Activated T-cell treated with anti-CD3 and anti-CD28 coated beads for 1 hour (primary cell): ENCODE data around the gene MEGF6.

Source experiments
- DNase-seq: peaks from one replicate; pipeline ENCODE4 v3.0.0-alpha.2; 2020; ENCODE audit warnings: low read depth

MEGF6 gene

DNA sequence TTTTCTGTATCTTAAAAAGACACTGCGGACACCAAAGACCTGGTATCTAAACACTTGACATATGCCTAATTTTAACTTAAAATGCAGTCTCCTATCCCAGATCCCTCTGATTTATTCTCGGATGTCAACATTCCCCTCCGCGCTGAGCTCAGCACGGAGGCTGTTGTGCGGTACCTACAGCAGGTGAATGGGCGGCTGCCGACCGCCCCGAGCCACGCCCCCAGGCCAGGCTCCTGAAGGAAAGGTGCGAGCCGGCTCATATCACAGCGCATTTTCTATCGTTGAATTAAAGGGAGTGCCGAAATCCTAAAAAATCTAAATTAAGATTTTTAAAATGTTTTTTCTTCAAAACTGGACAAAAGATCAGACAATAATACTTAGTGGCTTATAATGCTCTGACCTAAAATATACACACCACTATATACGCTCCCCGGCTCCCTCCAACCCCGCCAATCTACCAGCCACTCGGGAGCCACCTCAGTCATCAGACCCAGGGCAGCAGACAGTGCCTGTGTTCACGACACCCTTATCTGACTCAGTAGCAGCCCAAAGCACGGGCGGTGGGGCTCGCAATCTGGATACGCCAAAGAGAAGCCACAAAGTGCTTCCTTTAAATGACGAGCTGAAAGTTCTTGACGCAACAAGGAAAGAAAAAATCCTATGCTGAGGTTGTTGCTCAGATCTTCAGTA is 34.5 kb upstream of the MEGF6 start:
- no peak for DNase-seq

DNA sequence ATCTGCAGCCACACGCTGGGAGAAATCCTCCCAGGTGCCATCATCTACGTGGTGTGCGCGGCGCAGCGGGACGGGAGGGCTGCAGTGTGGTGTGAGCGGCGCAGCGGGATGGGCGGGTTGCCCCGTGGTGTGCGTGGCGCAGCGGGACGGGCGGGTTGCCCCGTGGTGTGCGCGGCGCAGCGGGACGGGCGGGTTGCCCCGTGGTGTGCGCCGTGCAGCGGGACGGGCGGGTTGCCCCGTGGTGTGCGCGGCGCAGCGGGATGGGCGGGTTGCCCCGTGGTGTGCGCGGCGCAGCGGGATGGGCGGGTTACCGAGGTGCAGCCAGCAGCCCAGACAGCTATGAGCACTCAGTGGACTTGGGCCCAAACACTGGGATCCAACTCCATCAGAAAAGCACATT is 33.9 kb upstream of the MEGF6 start:
- DNase-seq = no peak

DNA sequence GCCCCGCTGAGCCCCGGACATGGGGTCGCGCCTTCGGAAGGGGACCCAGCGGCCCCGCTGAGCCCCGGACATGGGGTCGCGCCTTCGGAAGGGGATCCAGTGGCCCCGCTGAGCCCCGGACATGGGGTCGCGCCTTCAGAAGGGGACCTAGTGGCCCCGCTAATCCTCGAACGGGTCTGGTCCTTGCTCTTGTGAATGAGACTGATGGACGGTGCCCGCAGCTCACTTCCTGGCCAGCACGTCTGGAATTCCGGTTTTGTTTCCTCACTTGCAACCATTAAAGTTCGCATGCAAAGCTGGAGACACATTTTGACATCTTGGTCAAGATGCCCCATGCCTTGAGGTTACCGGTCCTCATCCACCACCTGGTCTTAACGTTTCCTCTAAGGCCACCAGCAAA is 33.0 kb upstream of the MEGF6 start:
- no peak for DNase-seq

DNA sequence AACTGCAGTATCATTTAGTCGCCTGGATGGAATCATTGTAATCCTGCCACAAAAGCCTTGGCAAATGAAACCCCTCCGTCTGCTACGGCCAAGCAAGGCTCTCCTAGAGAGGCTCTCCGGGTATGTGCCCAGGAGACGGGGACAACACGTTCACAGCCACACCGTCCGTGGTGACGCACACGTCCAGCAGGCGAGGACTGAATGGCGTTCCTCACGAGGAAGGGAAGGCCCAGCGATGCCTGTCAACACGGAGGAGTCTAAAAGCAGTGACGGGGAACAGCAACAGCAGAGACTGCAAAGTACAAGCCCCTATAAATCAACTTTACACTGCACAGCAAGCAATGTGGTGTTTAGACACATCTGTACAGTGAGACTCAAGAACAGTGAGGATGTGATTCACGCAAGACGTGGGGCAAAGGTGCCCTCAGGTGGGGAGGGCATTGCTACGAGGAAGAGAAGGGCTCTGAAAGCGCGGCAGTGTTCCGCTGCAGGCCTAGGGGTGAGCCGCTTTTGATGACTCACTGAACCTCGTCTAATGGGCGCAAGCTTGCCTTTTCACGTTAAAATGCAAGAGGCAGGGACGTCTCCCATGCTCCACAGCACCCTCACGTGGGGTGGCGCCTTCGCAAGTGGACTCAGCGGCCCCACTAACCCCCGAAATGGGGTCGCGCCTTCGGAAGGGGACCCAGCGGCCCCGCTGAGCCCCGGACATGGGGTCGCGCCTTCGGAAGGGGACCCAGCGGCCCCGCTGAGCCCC is 31.8 kb upstream of the MEGF6 start:
- DNase-seq = no peak

DNA sequence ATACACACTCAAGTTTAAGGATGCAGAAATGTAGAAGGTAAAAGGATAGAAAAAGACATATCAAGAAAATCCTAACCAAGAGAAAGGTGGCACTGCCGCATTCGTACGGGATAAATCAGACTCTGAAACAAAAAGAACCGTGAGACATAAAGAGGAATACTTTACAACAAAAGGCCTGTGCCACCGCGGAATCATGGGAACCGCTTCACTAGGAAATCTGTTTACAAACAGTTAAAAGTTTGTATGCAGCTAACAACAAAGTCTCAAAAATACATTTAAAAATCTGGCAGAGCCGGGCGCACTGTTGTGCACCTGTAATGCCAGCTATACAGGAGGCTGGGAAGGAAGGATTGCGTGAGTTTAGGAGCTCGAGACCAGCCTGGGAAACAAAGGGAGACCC is 30.5 kb upstream of the MEGF6 start:
- DNase-seq = no peak

DNA sequence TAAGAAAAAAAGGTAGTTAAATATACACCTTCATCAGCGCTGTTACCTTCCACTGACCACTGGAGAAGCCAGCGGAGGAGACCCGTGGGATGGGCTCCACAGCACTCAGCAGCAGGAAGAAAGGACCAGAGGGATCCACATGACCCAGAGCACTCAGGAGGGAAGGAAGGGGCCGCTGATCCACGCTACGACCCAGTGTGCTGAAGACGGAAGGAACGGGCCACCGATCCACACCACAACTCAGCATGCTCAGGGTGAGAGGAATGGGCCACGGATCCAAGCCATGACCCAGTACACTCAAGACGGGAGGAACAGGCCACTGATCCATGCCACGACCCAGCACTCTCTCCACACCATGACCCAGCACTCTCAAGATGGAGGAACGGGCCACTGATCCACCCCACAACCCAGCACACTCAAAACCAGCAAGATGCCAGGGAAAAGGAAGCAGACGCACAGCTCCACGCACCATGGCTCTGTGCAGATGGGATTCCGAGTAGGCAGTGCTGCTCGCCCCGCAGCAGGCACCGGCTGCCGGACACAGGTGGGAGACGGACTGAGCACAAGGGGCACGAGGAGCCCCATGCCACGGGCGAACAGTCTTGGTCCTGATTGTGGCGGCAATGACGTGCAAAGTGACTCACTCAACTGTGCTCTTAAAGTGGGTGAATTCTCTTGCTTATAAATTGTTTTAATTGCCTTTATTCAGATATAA is 29.9 kb upstream of the MEGF6 start:
- no peak for DNase-seq

DNA sequence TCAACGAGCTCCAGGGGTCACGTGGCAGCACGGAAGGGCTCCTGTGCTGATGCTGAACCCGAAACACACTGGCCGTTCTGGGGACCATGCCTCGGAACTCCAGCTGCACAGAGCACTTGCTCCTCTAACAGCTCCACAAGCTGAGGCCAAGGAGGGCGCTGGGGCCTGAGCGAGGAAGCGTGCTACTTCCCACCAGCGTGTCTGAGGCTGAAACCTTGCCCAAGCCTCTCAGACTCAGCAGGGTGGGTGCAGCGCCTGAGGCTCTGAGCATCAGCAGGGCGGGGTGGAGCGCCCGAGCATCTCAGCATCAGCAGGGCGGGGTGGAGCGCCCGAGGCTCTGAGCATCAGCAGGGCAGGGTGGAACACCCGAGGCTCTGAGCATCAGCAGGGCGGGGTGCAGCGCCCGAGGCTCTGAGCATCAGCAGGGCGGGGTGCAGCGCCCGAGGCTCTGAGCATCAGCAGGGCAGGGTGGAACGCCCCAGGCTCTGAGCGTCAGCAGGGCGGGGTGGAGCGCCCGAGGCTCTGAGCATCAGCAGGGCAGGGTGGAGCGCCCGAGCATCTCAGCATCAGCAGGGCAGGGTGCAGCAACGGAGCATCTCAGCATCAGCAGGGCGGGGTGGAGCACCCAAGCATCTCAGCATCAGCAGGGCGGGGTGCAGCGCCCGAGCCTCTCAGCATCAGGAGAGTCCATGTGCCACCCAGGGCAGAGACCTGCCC is 29.0 kb upstream of the MEGF6 start:
- DNase-seq = no peak

DNA sequence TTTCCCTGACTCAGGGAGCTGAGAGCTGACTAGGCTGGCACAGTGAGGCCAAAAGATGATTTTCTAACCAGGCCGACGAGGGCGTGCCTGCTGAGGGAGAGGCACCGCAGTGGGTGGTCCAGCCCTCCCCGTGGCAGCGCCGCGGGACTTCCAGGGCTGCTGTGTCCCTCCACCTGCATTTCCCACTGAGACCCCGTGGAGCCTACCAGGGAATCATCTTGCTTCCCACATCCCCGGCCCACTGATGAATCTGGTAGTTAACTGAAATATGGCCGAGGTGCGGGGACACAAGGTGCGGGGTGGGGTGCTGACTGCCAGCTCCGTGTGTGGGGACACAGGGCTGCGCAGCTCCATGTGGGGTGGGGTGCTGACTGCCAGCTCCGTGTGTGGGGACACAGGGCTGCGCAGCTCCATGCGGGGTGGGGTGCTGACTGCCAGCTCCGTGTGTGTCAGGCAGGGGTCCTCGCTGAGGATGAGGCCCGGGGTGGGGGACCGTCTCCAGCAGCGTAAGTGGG is 28.1 kb upstream of the MEGF6 start:
- DNase-seq = no peak

DNA sequence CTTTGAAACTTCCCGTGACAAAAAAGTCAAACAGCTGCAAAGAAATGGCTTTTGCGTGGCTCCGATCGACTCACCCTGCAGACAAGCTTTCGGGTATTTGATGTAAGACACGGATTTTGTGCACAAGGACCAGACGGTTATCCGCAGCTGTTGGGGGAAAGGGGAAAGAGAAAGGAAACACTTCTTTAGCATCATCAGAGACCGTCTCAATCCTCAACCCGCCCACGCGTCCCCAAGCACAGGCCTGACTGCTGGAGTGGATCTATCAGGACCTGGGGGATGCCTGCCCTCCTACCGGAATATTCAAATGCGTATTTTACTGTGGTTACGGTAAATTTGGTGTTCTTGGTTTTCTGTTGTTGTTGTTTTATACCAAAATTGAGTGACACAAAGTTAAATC is 27.4 kb upstream of the MEGF6 start:
- no peak for DNase-seq

DNA sequence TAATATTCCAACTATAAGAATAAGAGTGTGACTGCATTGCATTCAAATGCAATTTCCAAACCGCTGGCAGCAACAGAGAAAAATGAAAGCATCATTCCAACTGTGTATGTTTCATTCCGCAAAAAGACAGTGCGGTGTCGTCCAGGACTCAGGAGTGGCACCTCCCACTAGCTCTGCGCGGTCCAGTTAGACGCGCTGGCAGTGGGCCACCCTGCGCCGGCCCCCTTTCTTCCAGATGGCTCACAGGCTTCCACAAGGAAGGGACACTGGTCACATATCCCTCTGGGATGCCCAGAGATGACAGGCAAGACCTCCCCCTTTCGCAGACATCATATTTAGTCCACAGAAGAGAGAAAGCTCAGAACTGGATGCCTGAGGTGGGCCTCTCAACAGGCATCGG is 26.7 kb upstream of the MEGF6 start:
- DNase-seq = no peak

DNA sequence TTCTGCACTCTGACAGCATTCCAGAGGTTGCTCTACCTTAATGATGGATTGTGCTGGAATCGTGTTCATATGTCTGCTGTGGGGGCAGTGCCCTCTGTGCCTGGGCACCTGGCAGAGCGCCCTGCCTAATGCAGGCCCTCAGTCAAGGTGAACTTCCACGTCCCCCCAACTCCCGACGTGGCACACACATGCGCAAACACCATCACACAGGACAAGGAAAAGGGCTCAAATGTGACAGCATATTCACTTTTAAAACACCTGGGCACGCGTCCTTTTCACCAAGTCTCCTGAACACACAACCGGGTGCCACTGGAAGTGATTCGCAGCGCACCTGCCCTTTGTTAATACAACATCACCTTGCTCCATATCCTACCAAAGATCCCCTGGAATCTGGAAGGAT is 25.2 kb upstream of the MEGF6 start:
- DNase-seq = no peak

DNA sequence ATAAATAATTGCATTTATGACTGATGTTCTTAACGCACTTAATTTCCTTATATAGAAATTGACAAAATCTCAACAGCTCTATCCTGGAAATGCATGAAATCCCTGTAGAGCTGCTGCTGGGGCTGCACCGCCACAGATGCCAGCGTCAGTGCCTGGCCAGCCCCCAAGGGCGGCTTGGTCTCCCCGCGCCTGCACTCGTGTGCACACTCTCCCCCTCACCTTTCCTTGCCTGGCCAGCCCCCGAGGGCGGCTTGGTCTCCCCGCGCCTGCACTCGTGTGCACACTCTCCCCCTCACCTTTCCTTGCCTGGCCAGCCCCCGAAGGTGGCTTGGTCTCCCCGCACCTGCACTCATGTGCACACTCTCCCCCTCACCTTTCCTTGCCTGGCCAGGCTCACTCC is 24.8 kb upstream of the MEGF6 start:
- DNase-seq = no peak

DNA sequence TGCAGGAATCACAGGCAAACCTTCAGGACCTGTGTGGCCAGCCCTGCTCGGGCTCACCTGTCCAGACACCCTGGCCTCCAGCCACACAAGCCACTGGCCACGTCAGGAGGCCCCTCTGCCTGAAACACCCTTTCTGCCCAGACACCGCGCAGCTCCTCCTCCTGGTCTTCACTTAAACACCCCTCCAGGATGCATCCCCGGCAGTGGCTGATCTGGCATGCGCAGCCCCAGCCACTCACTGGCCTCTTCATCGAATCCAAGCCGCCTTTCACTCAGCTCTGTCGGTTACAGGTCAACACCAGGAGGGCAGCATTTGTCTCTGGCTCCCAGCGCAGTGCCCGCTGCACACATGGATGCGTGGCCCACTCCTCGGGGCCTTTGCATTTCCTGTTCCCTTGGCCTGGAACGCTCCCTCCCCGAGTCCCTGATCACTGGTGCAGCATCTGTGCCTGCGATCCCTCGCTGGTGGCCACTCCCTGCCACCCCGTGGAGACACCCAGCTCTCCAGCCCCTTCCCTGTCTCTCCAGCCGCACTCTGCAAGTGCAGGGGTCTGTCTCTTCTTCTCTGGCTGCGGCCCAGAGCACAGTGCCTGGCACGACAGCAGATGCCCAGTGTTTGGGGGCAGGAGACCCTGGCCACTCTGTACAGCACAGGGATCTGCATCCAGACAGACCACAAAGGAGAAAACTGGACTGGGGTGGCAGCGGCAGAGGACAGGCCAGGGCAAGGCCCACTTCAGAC is 22.9 kb upstream of the MEGF6 start:
- DNase-seq = no peak

DNA sequence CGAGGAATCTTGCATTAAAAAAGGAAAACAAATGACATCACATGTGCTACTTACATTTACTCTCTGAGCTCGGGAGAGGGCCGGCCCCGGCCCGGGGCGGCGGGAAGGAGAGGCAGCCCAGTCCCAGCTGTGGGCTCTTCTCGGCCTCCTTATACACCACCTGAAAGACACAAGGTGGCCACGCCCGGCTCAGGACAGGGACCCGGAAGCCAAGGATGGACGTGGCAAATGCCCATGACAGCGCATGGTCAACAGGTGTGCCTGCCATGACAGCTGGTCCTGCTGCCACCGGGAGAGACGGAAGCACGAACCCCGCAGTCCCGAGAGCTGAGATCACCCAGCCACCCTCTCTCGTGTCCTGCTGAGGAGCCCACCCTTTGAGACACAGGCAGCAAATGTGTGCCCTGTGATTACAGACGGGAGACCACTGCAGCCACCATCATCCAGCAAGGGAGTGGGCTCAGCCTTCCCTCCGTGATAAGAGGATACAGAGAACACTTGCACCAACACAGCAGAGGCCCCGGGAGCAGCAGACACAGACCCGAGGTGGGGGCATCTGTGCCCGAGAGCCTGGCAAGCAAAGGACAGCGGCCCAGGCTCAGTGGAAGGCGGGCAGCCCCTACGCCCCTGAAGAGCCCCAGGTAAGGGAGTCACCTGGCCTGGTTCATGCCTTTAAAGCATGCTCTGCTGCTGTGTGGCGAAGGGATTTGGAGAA is 22.2 kb upstream of the MEGF6 start:
- no peak for DNase-seq

DNA sequence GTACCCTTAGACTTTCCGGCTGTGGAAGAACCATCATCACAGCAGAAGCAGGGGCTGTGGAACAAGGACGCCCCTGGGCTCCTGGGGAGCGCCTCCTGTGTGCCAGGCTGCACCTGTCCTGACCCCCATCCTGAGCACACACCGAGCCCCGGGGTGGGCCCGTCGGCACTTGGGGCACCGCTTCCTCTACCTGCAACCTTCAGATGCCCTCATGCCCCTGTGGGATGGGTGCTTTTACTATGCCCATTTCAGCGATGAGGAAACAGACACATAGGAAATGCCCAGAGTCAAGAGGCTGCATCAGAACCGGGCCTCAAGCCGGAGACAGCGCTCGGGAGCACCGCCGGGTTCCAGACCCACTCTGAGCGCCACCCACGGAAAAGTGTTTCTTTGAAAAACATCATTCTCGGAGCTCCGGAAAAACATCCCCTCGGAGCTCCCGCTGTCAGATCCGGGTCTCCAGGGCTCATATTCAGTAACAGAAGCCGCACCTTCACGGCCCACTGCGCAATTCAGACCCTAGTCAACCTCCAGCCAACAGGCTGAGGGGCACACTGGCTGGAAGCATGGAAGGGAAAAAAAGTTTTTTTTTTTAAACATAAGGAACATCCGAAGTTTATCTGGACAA is 21.5 kb upstream of the MEGF6 start:
- no peak for DNase-seq

DNA sequence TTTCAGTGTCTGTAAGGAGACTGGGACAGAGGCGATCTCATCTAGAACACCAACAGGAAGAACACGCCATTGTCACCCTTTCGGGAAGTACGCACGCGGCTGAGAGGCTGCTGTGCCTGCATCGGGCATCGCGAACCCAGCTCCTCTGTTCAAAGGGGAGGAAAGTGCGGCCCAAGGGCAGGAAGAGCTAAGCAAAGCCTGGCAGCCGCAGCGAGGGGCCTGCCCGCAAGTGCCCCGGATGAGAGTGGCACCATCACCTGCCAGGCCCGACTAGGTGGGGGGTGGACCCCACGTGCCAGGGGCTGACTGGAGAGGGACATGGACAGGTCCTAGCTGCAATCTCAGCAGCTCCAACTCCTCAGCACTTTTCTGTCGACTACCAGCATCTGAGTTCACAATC is 21.0 kb upstream of the MEGF6 start:
- DNase-seq = no peak

DNA sequence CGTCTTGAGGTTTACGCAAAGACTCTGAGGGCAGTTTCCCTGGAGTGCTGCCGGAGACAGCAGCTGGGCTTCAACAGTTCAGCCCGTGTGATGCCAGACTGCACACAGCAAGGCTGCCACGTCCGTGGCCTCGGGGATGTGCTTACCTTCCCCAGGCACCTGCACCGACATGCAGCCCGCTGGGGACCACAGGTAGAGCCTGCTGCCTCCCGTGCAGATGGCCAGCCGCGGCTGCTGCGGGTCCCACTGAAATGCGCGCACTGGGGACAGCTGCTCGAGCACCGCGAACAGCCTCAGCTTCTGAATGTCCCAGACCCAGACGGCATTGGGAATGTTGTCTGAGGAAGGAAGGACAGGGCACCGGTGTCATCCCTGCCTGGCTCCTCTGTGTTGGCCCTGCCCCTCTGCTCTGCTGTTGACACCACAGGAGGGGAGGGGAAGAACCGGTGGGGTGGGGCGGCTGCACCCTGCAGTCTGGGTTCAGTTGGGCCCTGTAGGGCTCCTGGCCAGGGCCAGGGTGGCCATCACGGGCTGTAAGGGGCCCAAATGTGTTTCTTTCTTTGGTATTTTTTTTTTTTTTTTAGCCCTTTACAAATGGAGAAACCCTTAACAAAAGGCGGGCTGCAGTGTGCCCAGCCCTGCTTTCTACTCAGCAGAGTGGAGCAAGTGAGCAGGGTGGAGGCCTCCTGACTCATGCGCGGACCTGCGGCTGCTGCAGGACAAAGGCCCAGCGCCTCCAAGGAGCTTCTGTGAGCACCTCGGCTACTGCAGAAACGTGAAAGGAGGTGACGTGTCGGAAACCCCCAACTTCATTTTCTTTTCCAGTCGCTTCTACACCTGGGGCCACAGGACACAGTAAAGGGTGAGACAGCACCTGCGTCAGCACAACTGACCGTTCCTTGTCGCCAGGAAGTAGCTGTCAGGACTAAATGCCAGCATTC is 20.3 kb upstream of the MEGF6 start:
- no peak for DNase-seq

DNA sequence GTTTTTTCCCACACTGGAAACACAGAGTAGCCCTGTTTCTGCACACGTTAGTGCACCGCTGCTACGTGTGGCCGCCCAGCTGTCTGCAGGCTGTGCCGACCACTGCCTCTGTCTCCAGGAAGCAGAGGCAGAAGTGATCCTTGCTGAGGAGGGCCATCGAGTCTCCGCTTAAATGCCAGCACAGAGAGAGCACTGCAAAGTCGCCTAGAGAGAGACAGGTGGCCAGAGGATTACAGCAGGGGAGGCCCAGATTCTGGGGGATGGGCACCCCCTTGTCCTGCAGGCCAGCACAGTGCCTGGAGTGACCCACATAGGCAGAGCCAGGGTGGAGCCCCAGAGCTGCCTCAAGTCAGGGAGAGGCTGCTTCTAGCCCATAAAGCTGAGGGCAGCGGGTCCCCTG is 19.6 kb upstream of the MEGF6 start:
- no peak for DNase-seq

DNA sequence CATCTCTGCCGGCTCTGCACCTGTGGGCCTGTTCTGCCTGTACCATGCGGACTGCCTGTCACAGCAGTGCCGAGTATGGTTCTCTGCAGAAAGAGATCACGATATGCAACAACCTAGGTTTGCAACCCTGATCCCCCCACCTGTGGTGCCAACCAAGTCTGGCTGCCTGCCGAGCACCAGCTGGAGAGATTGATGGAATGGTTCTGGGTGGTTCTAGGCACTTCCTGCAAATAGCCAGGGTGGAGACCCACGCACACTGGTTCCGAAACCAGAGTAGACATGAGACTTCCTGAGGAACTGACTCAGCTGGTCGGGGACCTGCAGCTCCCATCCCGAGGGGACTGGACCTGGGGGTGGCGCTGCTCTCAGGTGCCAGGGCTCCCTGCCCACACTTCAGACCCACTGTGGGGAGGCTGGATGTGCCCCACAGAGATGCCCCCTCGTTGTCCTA is 18.9 kb upstream of the MEGF6 start:
- no peak for DNase-seq
